ENCODE results near the gene MYEOV.

GRCh38 chr11:69251057-69251393 is 42.9 kb upstream of the MYEOV start:
- TF ChIP-seq CTCF (IDR thresholded peaks at IDR 0.05) = no peak
- TF ChIP-seq EP300 (IDR thresholded peaks at IDR 0.05) = no peak
